Kidney (tissue), 14 donors: ENCODE measurements around the gene APBB1. TPM values are rescaled to one million over a fixed set of nuclear protein-coding genes. Genes with fewer than 3 reads are reported as not detected.

Experiments
- DNase-seq, 5 donors: peaks; one replicate each; pipeline ENCODE4 v3.0.0-alpha.2; 2013 to 2020
- FAIRE-seq: peaks from 2 replicates; lab custom pipeline; 2012; peaks lifted over from hg19 to GRCh38; lab: Jason Lieb, UNC
- H3K27ac ChIP-seq, 2 donors: one replicate each; pipeline ENCODE4 v1.7.0; 2013; ENCODE audit warnings: low read depth in 2 of 2, low read length in 2 of 2, inconsistent platforms in 1 of 2
- H3K27me3 ChIP-seq: one replicate; pipeline ENCODE4 v1.7.1; 2013; ENCODE audit warnings: low read length, inconsistent platforms; ENCODE audit not compliant: control insufficient read depth, insufficient read depth
- H3K36me3 ChIP-seq, 3 donors: one replicate each; pipeline versions ENCODE4 v1.7.0 to v1.7.1; 2013; ENCODE audit warnings: low read length in 3 of 3, control low read depth in 1 of 3, inconsistent platforms in 1 of 3; ENCODE audit not compliant: insufficient read depth in 3 of 3, control insufficient read depth in 2 of 3
- H3K4me1 ChIP-seq, 3 donors: one replicate each; pipeline versions ENCODE4 v1.7.0 to v1.7.1; 2013; ENCODE audit warnings: low read length in 3 of 3, inconsistent platforms in 1 of 3, low read depth in 1 of 3; ENCODE audit not compliant: control insufficient read depth in 2 of 3, insufficient read depth in 2 of 3
- H3K4me3 ChIP-seq, 3 donors: one replicate each; pipeline versions ENCODE4 v1.7.0 to v1.8.1; 2013; ENCODE audit warnings: low read length in 3 of 3, control low read depth in 1 of 3, inconsistent platforms in 1 of 3
- H3K9ac ChIP-seq, 3 donors: one replicate each; pipeline versions ENCODE4 v1.7.0 to v1.7.1; 2013; ENCODE audit warnings: low read length in 3 of 3, control low read depth in 1 of 3, inconsistent platforms in 1 of 3
- H3K9me3 ChIP-seq, 3 donors: one replicate each; pipeline versions ENCODE4 v1.7.0 to v1.7.1; 2013; ENCODE audit warnings: low read length in 3 of 3, control low read depth in 1 of 3, inconsistent platforms in 1 of 3; ENCODE audit not compliant: control insufficient read depth in 2 of 3, insufficient read depth in 1 of 3
- CTCF ChIP-seq: IDR thresholded peaks from 3 replicates; pipeline ENCODE4 v1.5.1; 2012; ENCODE audit warnings: mild to moderate bottlenecking, moderate library complexity, borderline replicate concordance; ENCODE audit not compliant: insufficient read depth; ENCODE audit errors: extremely low read depth
- intact Hi-C: fragments of 100-400 bp; cut with DNase I; formaldehyde crosslinking; loops from one replicate; pipeline ENCODE4 v1.11.1; 2022
- polyA plus RNA-seq: library from polyadenylated mRNA; stranded (reverse); fragments of 350-450 nt; fragmentation: Illumina TruSeq; extraction: RNeasy Lipid Tissue Mini Kit (QIAGEN cat#74804); gene quantifications from one replicate; pipeline ENCODE4 v1.2.3, GENCODE V29; 2014; ENCODE audit warnings: low read depth, low replicate concordance; ENCODE audit not compliant: insufficient read depth
- total RNA-seq: library from RNA; stranded (reverse); fragmentation: NEBNext Ultra II Directional; extraction: Animal tissue kit (Norgen Biotek cat#: 25700); gene quantifications from one replicate; pipeline ENCODE4 v1.2.1, GENCODE V29; 2021
- donor health status: control.
- donor health status: control.
- donor health status: control.
- donor health status: control.
- donor health status: control.
- donor health status: DM: yes; HTN: yes; CAD: no.
- donor health status: Normal renal cell carcinoma (clear cell type).

Gene APBB1
- total and polyA plus RNA-seq, 2 donors from 2014 or later: 43.7 to 67.2 TPM

GRCh38 chr11:6443269-6444003 lies 24.5 kb upstream of the APBB1 start:
- no peak overlapping the region for H3K9ac ChIP-seq
- peak; percentile 69 for TF ChIP-seq CTCF
- no peaks in the 10 kb centered on the region for H3K36me3 ChIP-seq
- no peak overlapping the region for H3K4me3 ChIP-seq
- DNase-seq (peak in 4 of 5 donors; percentile 35 to 79 (median 60)), FAIRE-seq (no peak)
- peaks cover 0 to 4% (median 0%) of the 10 kb centered on the region in 3 donors for H3K4me1 ChIP-seq
- H3K27ac ChIP-seq: no peak overlapping the region
- intact Hi-C loops: loop anchor here (5.0 kb wide), 1 partner anchor 66 kb away; no protein-coding TSS in a partner anchor
- H3K27me3 ChIP-seq: no peaks in the 10 kb centered on the region
- no peaks in the 10 kb centered on the region for H3K9me3 ChIP-seq

GRCh38 chr11:6442441-6442840 lies 23.5 kb upstream of the APBB1 start:
- Histone ChIP-seq H3K9ac (no peak overlapping the region), H3K4me1 (peaks cover 0 to 4% (median 0%) of the 10 kb centered on the region in 3 donors), H3K4me3 (no peak overlapping the region), H3K27ac (no peak overlapping the region), H3K27me3 (no peaks in the 10 kb centered on the region), H3K9me3 (no peaks in the 10 kb centered on the region), H3K36me3 (no peaks in the 10 kb centered on the region)
- TF ChIP-seq CTCF: no peak
- DNase-seq (no peak), FAIRE-seq (no peak)
- intact Hi-C loops: loop anchor here (5.0 kb wide), 1 partner anchor 65 kb away; no protein-coding TSS in a partner anchor

GRCh38 chr11:6440906-6441358 lies 22.0 kb upstream of the APBB1 start, which contains the start of gene HPX:
TSS of gene HPX (minus strand) at chr11:6440987. CDS start at chr11:6440963, 24 bp downstream.
- Histone ChIP-seq H3K4me1 (peaks cover 0 to 4% (median 0%) of the 10 kb centered on the region in 3 donors), H3K9me3 (no peaks in the 10 kb centered on the region), H3K27ac (no peak within 1 kb of the TSS), H3K36me3 (no peaks in the 10 kb centered on the region), H3K9ac (no peak within 1 kb of the TSS), H3K27me3 (no peaks in the 10 kb centered on the region), H3K4me3 (no peak within 1 kb of the TSS)
- intact Hi-C loops: loop anchor here (5.0 kb wide), 1 partner anchor 64 kb away; no protein-coding TSS in a partner anchor
- no peak for DNase-seq
- no peak for TF ChIP-seq CTCF
- FAIRE-seq: no peak
